ENCODE measurements around the gene C7orf25.

The C7orf25 gene

GRCh38 chr7:42959549-42959948, 47.7 kb upstream of the C7orf25 start:
- no peak overlapping the region for H3K4me2 ChIP-seq (ENCODE audit: low read depth, low read length)
- H3K79me2 ChIP-seq (ENCODE audit: low read length), result no peaks in the 10 kb centered on the region
- H3K9me2 ChIP-seq (replicated peaks; ENCODE audit: insufficient read depth, low read length), result no peaks in the 10 kb centered on the region
- peaks cover 5% of the 10 kb centered on the region; the same call in 1 of the 2 replicates for H3K4me1 ChIP-seq (ENCODE audit: low read length)
- TF ChIP-seq EZH2 (optimal IDR thresholded peaks at IDR 0.05; ENCODE audit: low read depth, low read length), result no peak
- no peak for TF ChIP-seq CTCF (IDR thresholded peaks at IDR 0.05; ENCODE audit: low read length)
- no peak for TF ChIP-seq EZH2phosphoT487 (IDR thresholded peaks at IDR 0.05; ENCODE audit: low read length)
- H3K27ac ChIP-seq (ENCODE audit: low read length), result no peak overlapping the region
- DNase-seq, result no peak
- H4K20me1 ChIP-seq (ENCODE audit: insufficient read depth, low read length), result no peaks in the 10 kb centered on the region
- H3K9ac ChIP-seq (ENCODE audit: low read length), result no peak overlapping the region
- H2AFZ ChIP-seq (ENCODE audit: low read length), result no peak overlapping the region
- H3K9me3 ChIP-seq (replicated peaks; ENCODE audit: insufficient read depth, low read length), result no peaks in the 10 kb centered on the region
- H3F3A ChIP-seq (ENCODE audit: insufficient read depth, low read length), result no peaks in the 10 kb centered on the region
- no peak overlapping the region for H3K4me3 ChIP-seq (ENCODE audit: low read length)
- H3K36me3 ChIP-seq (replicated peaks; ENCODE audit: insufficient read depth, low read length), result no peaks in the 10 kb centered on the region
- no peaks in the 10 kb centered on the region for H3K27me3 ChIP-seq (replicated peaks; ENCODE audit: insufficient read depth, low read length)

GRCh38 chr7:42956062-42956461, 44.2 kb upstream of the C7orf25 start:
- Histone ChIP-seq H3F3A (ENCODE audit: insufficient read depth, low read length) (no peaks in the 10 kb centered on the region), H3K27me3 (replicated peaks; ENCODE audit: insufficient read depth, low read length) (no peaks in the 10 kb centered on the region), H3K4me3 (ENCODE audit: low read length) (no peak overlapping the region), H3K79me2 (ENCODE audit: low read length) (no peaks in the 10 kb centered on the region), H3K4me1 (ENCODE audit: low read length) (peaks cover 5% of the 10 kb centered on the region; the same call in 1 of the 2 replicates), H3K4me2 (ENCODE audit: low read depth, low read length) (no peak overlapping the region), H4K20me1 (ENCODE audit: insufficient read depth, low read length) (no peaks in the 10 kb centered on the region), H3K9me3 (replicated peaks; ENCODE audit: insufficient read depth, low read length) (no peaks in the 10 kb centered on the region), H2AFZ (ENCODE audit: low read length) (no peak overlapping the region), H3K9ac (ENCODE audit: low read length) (no peak overlapping the region), H3K36me3 (replicated peaks; ENCODE audit: insufficient read depth, low read length) (no peaks in the 10 kb centered on the region), H3K27ac (ENCODE audit: low read length) (no peak overlapping the region), H3K9me2 (replicated peaks; ENCODE audit: insufficient read depth, low read length) (no peaks in the 10 kb centered on the region)
- TF ChIP-seq EZH2phosphoT487 (IDR thresholded peaks at IDR 0.05; ENCODE audit: low read length), result no peak
- TF ChIP-seq CTCF (IDR thresholded peaks at IDR 0.05; ENCODE audit: low read length), result no peak
- no peak for DNase-seq

DNA sequence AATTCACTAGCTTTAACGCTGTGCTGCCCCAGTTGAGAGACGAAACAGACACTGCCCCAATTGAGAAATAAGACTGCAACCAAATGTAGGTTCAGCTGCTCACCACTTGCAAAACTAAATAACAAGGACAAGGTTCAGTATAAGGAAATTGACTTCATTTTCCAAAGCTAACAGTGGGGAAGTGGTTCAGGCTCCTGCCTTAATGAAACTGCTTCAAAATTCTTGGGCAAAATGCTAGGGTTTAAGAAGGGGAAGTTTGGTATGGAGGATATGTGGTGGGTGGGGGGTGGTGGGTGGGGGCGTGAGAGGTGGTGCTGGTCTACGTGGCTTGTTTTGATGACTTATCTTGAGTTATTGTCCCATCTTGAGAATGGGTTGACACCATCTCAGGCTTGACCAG, 42.1 kb upstream of the C7orf25 start:
- Histone ChIP-seq H3K4me3 (ENCODE audit: low read length) (no peak overlapping the region), H3K27ac (ENCODE audit: low read length) (no peak overlapping the region), H3K4me2 (ENCODE audit: low read depth, low read length) (no peak overlapping the region), H3F3A (ENCODE audit: insufficient read depth, low read length) (no peaks in the 10 kb centered on the region), H3K9me3 (replicated peaks; ENCODE audit: insufficient read depth, low read length) (no peaks in the 10 kb centered on the region), H3K4me1 (ENCODE audit: low read length) (no peaks in the 10 kb centered on the region), H3K9me2 (replicated peaks; ENCODE audit: insufficient read depth, low read length) (no peaks in the 10 kb centered on the region), H4K20me1 (ENCODE audit: insufficient read depth, low read length) (no peaks in the 10 kb centered on the region), H3K9ac (ENCODE audit: low read length) (no peak overlapping the region), H3K79me2 (ENCODE audit: low read length) (no peaks in the 10 kb centered on the region), H3K36me3 (replicated peaks; ENCODE audit: insufficient read depth, low read length) (no peaks in the 10 kb centered on the region), H2AFZ (ENCODE audit: low read length) (no peak overlapping the region), H3K27me3 (replicated peaks; ENCODE audit: insufficient read depth, low read length) (no peaks in the 10 kb centered on the region)
- TF ChIP-seq EZH2phosphoT487 (IDR thresholded peaks at IDR 0.05; ENCODE audit: low read length) (no peak), CTCF (IDR thresholded peaks at IDR 0.05; ENCODE audit: low read length) (no peak), EZH2 (optimal IDR thresholded peaks at IDR 0.05; ENCODE audit: low read depth, low read length) (no peak)
- no peak for DNase-seq

All from MM.1S (cell line).